AG04450 (cell line): ENCODE measurements around the gene CLDN9. TPM values are rescaled to one million over a fixed set of nuclear protein-coding genes. Genes with fewer than 3 reads are reported as not detected.

Experiments used
- CTCF ChIA-PET: fragments of 300-600, 350-600 bp; formaldehyde crosslinking; extraction: SDS; loops from one replicate; lab custom pipeline; 2022; ENCODE audit warnings: antibody characterized with exemption, inconsistent platforms; lab: Charles Lee
- POLR2A ChIA-PET: fragments of 350-600 bp; formaldehyde crosslinking; extraction: SDS; loops from one replicate; lab custom pipeline; 2021; ENCODE audit warnings: antibody characterized with exemption, inconsistent platforms; lab: Yijun Ruan, JAX
- DNase-seq: peaks from one replicate; pipeline ENCODE4 v3.0.0-alpha.2; 2011; ENCODE audit warnings: low read depth, low spot score
- H3K27ac ChIP-seq: one replicate; pipeline ENCODE4 v1.5.1; 2012; ENCODE audit warnings: low read depth, low read length, control low read depth
- H3K27me3 ChIP-seq: one replicate; pipeline ENCODE4 v1.6.0; 2012; ENCODE audit warnings: low read length; ENCODE audit not compliant: control insufficient read depth, insufficient read depth
- H3K4me3 ChIP-seq: 2 replicates; pipeline ENCODE4 v1.5.1; 2011; ENCODE audit warnings: mild to moderate bottlenecking, low read depth, low read length, control low read depth
- H3K9me3 ChIP-seq: 2 replicates; pipeline ENCODE4 v1.5.1; 2012; ENCODE audit warnings: low read length; ENCODE audit not compliant: control insufficient read depth, insufficient read depth
- polyA plus RNA-seq: library from polyadenylated mRNA; depleted of rRNA; stranded (reverse); fragments of >200 nt; gene quantifications from 2 replicates; pipeline ENCODE4 v1.2.3, GENCODE V29; 2011
- TF ChIP-seq, protein P1 (sequence below): IDR thresholded peaks from 2 replicates; pipeline ENCODE4 v1.5.1; 2011; ENCODE audit warnings: low read depth, low read length, control low read depth, inconsistent platforms

CLDN9 gene
- polyA plus RNA-seq, 1 experiment = not detected

DNA sequence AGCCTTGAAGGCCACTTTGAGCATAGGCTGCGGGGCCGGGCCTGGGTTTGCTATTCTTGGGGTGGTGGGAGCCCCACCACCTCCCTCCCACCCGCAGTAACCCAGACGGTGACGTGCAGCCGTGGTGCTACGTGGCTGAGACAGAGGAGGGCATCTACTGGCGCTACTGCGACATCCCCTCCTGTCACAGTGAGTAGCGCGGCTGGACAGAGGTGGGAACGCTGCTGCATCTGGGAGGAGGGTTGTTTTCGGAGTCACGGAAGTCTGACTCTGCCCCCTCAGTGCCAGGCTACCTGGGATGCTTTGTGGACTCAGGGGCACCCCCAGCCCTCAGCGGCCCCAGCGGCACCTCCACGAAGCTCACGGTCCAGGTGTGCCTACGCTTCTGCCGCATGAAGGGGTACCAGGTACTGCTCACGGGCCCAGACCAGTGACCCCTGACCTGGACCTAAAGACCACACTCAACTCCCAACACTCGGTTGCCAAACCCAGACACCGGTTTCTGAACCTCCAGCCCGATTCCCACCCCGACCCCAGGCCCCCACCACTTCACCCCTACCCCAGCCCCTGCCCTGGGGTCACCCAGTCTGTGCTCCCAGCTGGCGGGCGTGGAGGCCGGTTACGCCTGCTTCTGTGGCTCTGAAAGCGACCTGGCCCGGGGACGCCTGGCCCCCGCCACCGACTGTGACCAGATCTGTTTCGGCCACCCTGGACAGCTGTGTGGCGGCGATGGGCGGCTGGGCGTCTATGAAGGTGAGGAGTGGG lies 46.5 kb upstream of the CLDN9 start:
- CTCF ChIA-PET = no interaction called here
- H3K27me3 ChIP-seq = peaks cover 37% of the 10 kb centered on the region
- no peak overlapping the region for H3K27ac ChIP-seq
- no peak overlapping the region for H3K4me3 ChIP-seq
- TF ChIP-seq, protein P1, sequence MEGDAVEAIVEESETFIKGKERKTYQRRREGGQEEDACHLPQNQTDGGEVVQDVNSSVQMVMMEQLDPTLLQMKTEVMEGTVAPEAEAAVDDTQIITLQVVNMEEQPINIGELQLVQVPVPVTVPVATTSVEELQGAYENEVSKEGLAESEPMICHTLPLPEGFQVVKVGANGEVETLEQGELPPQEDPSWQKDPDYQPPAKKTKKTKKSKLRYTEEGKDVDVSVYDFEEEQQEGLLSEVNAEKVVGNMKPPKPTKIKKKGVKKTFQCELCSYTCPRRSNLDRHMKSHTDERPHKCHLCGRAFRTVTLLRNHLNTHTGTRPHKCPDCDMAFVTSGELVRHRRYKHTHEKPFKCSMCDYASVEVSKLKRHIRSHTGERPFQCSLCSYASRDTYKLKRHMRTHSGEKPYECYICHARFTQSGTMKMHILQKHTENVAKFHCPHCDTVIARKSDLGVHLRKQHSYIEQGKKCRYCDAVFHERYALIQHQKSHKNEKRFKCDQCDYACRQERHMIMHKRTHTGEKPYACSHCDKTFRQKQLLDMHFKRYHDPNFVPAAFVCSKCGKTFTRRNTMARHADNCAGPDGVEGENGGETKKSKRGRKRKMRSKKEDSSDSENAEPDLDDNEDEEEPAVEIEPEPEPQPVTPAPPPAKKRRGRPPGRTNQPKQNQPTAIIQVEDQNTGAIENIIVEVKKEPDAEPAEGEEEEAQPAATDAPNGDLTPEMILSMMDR = no peak
- POLR2A ChIA-PET = no interaction called here
- H3K9me3 ChIP-seq = peaks cover 4% of the 10 kb centered on the region; the same call in 1 of the 2 replicates
- DNase-seq = no peak

DNA sequence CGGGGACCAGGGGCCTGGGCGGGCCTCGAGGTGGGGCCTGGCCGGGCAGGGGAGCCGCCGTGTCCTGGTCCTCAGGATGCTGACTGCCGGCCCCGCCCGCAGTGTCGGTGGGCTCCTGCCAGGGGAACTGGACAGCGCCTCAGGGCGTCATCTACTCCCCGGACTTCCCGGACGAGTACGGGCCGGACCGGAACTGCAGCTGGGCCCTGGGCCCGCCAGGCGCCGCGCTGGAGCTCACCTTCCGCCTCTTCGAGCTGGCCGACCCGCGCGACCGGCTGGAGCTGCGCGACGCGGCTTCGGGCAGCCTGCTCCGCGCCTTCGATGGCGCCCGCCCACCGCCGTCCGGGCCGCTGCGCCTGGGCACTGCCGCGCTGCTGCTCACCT lies 45.9 kb upstream of the CLDN9 start:
- Histone ChIP-seq H3K9me3 (peaks cover 4% of the 10 kb centered on the region; the same call in 1 of the 2 replicates), H3K27ac (no peak overlapping the region), H3K27me3 (peaks cover 37% of the 10 kb centered on the region), H3K4me3 (no peak overlapping the region)
- ChIA-PET CTCF (no interaction called here), POLR2A (no interaction called here)
- TF ChIP-seq, protein P1 = no peak
- no peak for DNase-seq

DNA sequence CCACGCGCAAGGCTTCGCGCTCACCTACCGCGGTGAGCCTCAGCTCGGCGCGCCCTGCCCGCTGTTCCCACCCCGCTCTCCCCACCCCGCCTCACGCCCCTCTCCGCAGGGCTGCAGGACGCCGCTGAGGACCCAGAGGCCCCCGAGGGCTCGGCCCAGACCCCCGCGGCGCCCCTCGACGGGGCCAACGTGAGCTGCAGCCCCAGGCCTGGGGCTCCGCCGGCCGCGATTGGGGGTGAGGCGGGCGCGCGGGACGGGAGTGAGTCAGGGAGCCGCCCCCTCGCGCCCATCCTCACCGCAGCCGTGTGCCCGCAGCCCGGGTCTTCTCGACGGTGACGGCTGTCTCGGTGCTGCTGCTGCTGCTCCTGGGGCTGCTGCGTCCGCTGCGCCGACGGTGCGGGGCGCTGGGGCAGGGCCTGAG lies 45.5 kb upstream of the CLDN9 start:
- H3K9me3 ChIP-seq = peaks cover 4% of the 10 kb centered on the region; the same call in 1 of the 2 replicates
- no peak for DNase-seq
- peaks cover 32% of the 10 kb centered on the region for H3K27me3 ChIP-seq
- H3K27ac ChIP-seq = no peak overlapping the region
- ChIA-PET CTCF (interaction anchor here (0.8 kb wide), 1 partner anchor 11 kb away, joined by 3 read pairs; no protein-coding TSS in a partner anchor), POLR2A (no interaction called here)
- H3K4me3 ChIP-seq = no peak overlapping the region
- TF ChIP-seq, protein P1 = no peak

DNA sequence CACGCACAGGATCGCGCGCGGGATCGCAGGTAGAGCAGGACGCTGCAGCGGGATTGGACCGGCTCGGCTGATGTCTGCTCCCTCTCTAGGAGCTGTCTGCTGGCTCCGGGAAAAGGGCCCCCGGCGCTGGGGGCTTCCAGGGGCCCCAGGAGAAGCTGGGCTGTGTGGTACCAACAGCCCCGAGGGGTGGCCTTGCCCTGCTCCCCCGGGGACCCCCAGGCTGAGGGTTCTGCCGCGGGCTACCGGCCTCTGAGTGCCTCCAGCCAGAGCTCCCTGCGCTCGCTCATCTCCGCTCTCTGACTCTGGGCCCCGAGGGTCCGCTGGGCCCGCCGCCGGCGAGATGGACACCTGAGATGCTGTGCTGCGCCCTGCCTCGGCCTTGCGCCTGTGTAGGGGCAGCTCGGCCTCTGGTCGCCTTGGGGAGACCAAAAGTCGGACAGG lies 45.0 kb upstream of the CLDN9 start:
- TF ChIP-seq, protein P1 = no peak
- peaks cover 4% of the 10 kb centered on the region; the same call in 1 of the 2 replicates for H3K9me3 ChIP-seq
- H3K4me3 ChIP-seq = no peak overlapping the region
- no peak overlapping the region for H3K27ac ChIP-seq
- ChIA-PET CTCF (interaction anchor here (0.6 to 0.8 kb wide), 2 partner anchors 11 to 41 kb away, joined by 3 to 5 read pairs; no protein-coding TSS in a partner anchor), POLR2A (no interaction called here)
- peaks cover 28% of the 10 kb centered on the region for H3K27me3 ChIP-seq
- DNase-seq = no peak

DNA sequence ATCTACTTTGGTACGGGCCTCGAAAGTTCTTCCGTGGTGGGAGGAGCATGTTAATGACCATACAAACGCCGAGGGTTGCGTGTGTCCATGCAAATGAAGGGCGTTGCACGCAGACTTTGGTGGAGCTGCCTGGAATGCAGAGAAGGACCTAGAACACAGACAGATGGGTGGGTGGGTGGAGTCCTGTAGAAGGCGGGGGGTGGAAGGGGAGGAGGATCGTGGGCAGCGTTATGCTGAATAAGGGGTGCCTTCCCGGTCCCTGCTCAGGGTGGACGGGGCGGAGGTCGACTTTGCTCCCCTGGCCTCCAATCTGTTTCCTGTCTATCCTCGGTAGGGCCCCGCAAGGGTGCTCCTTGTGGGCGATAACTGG lies 44.4 kb upstream of the CLDN9 start:
- ChIA-PET CTCF (interaction anchor here (0.6 to 0.8 kb wide), 2 partner anchors 10 to 42 kb away, joined by 3 to 5 read pairs; no protein-coding TSS in a partner anchor), POLR2A (no interaction called here)
- Histone ChIP-seq H3K4me3 (no peak overlapping the region; the same call in 1 of the 2 replicates), H3K27ac (no peak overlapping the region), H3K27me3 (peaks cover 25% of the 10 kb centered on the region), H3K9me3 (peaks cover 4% of the 10 kb centered on the region; the same call in 1 of the 2 replicates)
- DNase-seq = no peak
- TF ChIP-seq, protein P1 = no peak
